Pancreas (tissue), 10 donors: ENCODE results near the gene ENTPD6. TPM values are rescaled to one million over a fixed set of nuclear protein-coding genes. Genes with fewer than 3 reads are reported as not detected.
A peak's percentile ranks its signal among the peaks of the same experiment; 100 is the strongest.

ENCODE experiments used
- ATAC-seq, 4 donors: fragments of 200-7000 bp; cut with Tn5 transposase; one replicate each; pipeline versions ENCODE4 v1.8.0 to v1.9.1; 2020; ENCODE audit warnings: mild to moderate bottlenecking in 4 of 4, moderate library complexity in 4 of 4
- DNase-seq, 6 donors: peaks; one replicate each; pipeline ENCODE4 v3.0.0-alpha.2; 2020
- FAIRE-seq: peaks from 2 replicates; lab custom pipeline; 2012; peaks lifted over from hg19 to GRCh38; lab: Jason Lieb, UNC
- H3K27ac ChIP-seq, 4 donors: fragments of 200-600 bp; sonication (generic); 1 replicate in 3 of 4; 2 replicates in 1 of 4; pipeline versions ENCODE4 v1.5.0 to v1.8.0; 2020
- H3K27me3 ChIP-seq, 4 donors: fragments of 200-600 bp; one replicate each; pipeline ENCODE4 v1.8.0; 2021
- H3K36me3 ChIP-seq, 3 donors: fragments of 200-600 bp; sonication (generic) in 1 of 3; one replicate each; pipeline versions ENCODE4 v1.5.0 to v1.8.0; 2020 to 2021
- H3K4me1 ChIP-seq, 3 donors: fragments of 200-600 bp; one replicate each; pipeline ENCODE4 v1.8.0; 2021
- H3K4me3 ChIP-seq, 4 donors: fragments of 200-600 bp; sonication (generic) in 2 of 4; one replicate each; pipeline versions ENCODE4 v1.5.0 to v1.8.0; 2020 to 2021
- H3K9me3 ChIP-seq, 4 donors: fragments of 200-600 bp; one replicate each; pipeline ENCODE4 v1.8.0; 2021
- WGBS, 2 donors: extraction: QIAGEN DNeasy Blood & Tissue Kit; methylation state at CpG; one replicate each; pipeline ENCODE4 v1.1.7; 2013; 5-methylcytosine and 5-hydroxymethylcytosine counted together
- intact Hi-C, 3 donors: fragments of 100-400 bp; cut with DNase I; formaldehyde crosslinking; loops; one replicate each; pipeline versions ENCODE4 v1.11.1 to v1.14.2; 2022
- polyA plus RNA-seq, 2 donors: library from polyadenylated mRNA; stranded (reverse); fragments of 200-250 nt; gene quantifications; one replicate each; pipeline ENCODE4 v1.2.3, GENCODE V29; 2013
- total RNA-seq, 6 donors: library from RNA; stranded (reverse); fragmentation: NEBNext Ultra II Directional in 4 of 6; extraction: Animal tissue kit (Norgen Biotek cat#: 25700) in 4 of 6; gene quantifications; one replicate each; pipeline versions ENCODE4 v1.2.1 to v1.2.4, GENCODE V29; 2021 to 2023
- TF ChIP-seq, protein P1 (sequence below), 4 donors: fragments of 200-600 bp; sonication (generic) in 3 of 4; IDR thresholded peaks; one replicate each; pipeline versions ENCODE4 v1.5.0 to v1.8.0; 2021; ENCODE audit warnings: antibody characterized with exemption in 4 of 4
- donor health status: healthy with polysubstance abuse.
- donor health status: DM: no; HTN: no; CAD: no; lungs with moderate emphysema.
- donor health status: DM: no; HTN: no; CAD: no.
- donor health status: control.
- donor health status: control.
- donor health status: Bipolar disorder and iron deficiency.
- donor health status: DM: yes; HTN: yes; CAD: no.
- donor health status: DM: no; HTN: no; CAD: no.
- donor health status: DM: no; HTN: no; CAD: no.
- donor health status: DM: yes; HTN: yes; CAD: no.

Gene ENTPD6
- total and polyA plus RNA-seq, 8 donors: 31.4 to 99.3 (median 44.7) TPM

DNA sequence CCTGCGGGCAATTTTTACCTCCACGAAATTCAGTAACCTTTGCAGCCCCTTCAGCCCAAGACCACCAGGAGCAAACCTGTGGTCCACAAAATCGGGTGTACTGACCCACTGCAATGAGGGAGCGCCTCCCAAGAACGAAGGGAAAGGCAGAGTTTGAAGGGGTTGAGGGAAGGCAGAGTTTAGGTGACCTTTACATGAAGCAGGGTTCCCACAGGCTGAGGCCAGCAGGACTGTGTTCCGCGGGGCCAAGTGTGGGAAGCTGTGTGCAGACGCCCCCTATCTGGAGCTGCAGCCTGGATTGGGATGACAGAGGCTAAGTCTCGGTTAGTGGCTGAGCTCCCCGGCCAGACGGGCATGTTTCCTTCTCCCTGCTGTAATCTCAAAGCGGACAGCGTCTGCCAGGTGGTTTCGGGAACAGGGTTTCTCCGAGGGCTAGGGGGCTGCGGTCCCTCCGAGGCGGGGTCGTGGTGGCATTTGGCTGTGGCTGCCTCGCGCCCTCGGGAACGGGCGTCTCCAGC lies 51.5 kb downstream of the ENTPD6 start:
- Histone ChIP-seq H3K27me3 (no peaks in the 10 kb centered on the region), H3K4me1 (peaks cover 0 to 16% (median 6%) of the 10 kb centered on the region in 3 donors), H3K27ac (peak overlapping the region; percentile 64 to 97 (median 84)), H3K9me3 (no peaks in the 10 kb centered on the region), H3K4me3 (peak overlapping the region; percentile 50 to 96 (median 70)), H3K36me3 (no peaks in the 10 kb centered on the region)
- 6 to 7% methylated on average over 23 to 24 of the region's 24 CpGs for WGBS, 2 donors
- DNase-seq: peak in 5 of 6 donors; percentile 64 to 79 (median 73)
- intact Hi-C loops: loop anchor here in 2 of 3 donors (5.0 to 10.0 kb wide), 2 partner anchors 50 to 52 kb away; partner anchors contain the start of gene ENTPD6 (in 1 of the 2)
- no peak for FAIRE-seq
- TF ChIP-seq, protein P1, sequence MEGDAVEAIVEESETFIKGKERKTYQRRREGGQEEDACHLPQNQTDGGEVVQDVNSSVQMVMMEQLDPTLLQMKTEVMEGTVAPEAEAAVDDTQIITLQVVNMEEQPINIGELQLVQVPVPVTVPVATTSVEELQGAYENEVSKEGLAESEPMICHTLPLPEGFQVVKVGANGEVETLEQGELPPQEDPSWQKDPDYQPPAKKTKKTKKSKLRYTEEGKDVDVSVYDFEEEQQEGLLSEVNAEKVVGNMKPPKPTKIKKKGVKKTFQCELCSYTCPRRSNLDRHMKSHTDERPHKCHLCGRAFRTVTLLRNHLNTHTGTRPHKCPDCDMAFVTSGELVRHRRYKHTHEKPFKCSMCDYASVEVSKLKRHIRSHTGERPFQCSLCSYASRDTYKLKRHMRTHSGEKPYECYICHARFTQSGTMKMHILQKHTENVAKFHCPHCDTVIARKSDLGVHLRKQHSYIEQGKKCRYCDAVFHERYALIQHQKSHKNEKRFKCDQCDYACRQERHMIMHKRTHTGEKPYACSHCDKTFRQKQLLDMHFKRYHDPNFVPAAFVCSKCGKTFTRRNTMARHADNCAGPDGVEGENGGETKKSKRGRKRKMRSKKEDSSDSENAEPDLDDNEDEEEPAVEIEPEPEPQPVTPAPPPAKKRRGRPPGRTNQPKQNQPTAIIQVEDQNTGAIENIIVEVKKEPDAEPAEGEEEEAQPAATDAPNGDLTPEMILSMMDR (IDR thresholded peaks at IDR 0.05): peak in 2 of 4 donors; percentile 10 to 15
- ATAC-seq: peak; percentile 67 to 84 (median 76)

DNA sequence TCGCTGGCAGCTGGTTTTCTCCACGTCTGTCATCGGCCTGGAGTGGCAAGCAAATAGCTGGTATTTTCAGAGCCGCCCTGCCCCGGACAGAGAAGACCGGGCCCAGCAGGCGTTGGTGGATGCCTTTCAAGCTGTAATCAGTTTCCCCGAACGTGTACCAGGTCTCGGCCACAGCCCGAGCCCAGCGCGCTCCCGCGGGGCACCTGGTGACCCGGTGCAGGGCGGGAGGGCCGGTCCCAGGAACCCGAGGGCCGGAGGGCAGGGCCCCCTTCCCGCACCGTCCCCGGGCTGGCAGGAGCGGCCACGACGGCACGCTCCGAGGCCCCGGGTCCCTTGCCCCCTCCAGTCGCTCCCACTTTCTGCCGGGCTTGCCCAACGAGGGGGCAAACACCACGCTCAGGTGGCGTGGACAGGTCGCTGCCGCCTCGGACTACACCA lies 52.0 kb downstream of the ENTPD6 start:
- intact Hi-C loops: loop anchor here in 2 of 3 donors (5.0 to 10.0 kb wide), 2 partner anchors 50 to 53 kb away; partner anchors contain the start of gene ENTPD6 (in 1 of the 2)
- Histone ChIP-seq H3K27me3 (no peaks in the 10 kb centered on the region), H3K27ac (peak overlapping the region; percentile 64 to 97 (median 84)), H3K4me3 (peak overlapping the region; percentile 50 to 96 (median 70)), H3K36me3 (no peaks in the 10 kb centered on the region), H3K4me1 (peaks cover 0 to 16% (median 6%) of the 10 kb centered on the region in 3 donors), H3K9me3 (no peaks in the 10 kb centered on the region)
- 0% methylated on average over 28 to 37 of the region's 37 CpGs for WGBS, 2 donors
- FAIRE-seq (no peak), ATAC-seq (peak; percentile 71 to 83 (median 76)), DNase-seq (peak in 3 of 6 donors; percentile 53 to 91 (median 67))
- TF ChIP-seq, protein P1 (IDR thresholded peaks at IDR 0.05): no peak

DNA sequence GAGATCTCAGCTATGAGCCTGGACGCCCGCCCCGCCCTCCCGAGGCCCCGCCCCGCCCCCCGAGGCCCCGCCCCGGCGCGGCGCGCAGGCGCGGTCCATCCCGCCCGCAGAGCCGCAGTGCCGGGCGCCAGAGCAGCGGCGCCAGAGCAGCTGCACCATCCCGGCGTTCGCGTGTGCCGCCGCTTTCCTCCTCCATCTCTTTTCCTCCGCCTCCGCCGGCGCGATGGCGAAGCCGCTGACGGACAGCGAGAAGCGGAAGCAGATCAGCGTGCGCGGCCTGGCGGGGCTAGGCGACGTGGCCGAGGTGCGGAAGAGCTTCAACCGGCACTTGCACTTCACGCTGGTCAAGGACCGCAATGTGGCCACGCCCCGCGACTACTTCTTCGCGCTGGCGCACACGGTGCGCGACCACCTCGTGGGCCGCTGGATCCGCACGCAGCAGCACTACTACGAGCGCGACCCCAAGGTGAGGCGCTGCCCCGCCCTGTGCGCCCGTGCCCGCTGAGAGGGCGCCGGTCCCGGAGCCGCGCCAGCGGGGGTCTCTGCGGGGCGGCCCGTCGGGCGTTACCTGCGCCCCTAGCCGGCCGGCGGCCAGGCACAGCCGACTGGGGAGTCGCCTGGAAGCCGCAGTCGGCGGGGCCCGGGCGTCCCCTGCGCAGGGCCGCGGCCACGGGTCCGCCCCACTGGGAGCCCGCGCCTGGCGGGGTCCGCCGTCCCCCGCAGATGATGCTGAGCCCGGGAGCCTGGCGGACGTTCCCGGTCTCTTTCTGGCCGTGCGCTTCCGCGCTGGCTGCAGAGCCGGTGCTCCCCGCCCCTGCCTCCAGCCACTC lies 52.7 kb downstream of the ENTPD6 start, which contains the start of gene PYGB:
Gene PYGB, plus strand, starts transcription at position 130 of the 830 bp plus-strand sequence. Its CDS starts 94 bp downstream, at position 224.
- Histone ChIP-seq H3K36me3 (no peaks in the 10 kb centered on the region), H3K9me3 (no peaks in the 10 kb centered on the region), H3K4me1 (peaks cover 0 to 16% (median 6%) of the 10 kb centered on the region in 3 donors), H3K27ac (peak within 1 kb of the TSS; percentile 64 to 97 (median 84)), H3K27me3 (no peaks in the 10 kb centered on the region), H3K4me3 (peak within 1 kb of the TSS; percentile 60 to 96 (median 70))
- DNase-seq (peak; percentile 70 to 92 (median 82)), FAIRE-seq (no peak), ATAC-seq (peak; percentile 87 to 95 (median 94))
- intact Hi-C loops: loop anchor here in 2 of 3 donors (5.0 to 10.0 kb wide), 2 partner anchors 49 to 53 kb away; partner anchors contain the start of gene ENTPD6 (in 1 of the 2)
- 1% methylated on average over 53 to 113 of the region's 113 CpGs for WGBS, 2 donors
- TF ChIP-seq, protein P1 (IDR thresholded peaks at IDR 0.05): no peak

DNA sequence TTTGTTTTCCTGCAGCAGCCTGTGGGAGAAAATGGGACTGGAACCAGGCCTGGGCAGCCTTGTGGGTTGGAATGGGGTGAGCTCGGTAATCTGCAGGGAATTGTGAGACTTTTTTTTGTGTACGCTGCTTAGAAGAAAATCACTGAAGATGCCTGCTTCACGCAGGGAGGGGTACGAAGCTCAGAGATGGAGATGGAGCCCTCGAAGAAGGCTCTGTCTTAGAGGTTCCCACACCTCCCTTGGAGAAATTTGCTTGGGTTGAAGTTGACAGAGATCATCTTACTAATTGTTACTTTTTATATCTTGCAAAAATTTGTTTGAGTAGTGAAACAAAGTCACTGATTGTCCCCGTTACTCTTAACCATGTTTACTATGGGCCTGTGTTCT lies 53.3 kb downstream of the ENTPD6 start:
- H3K27ac ChIP-seq: peak overlapping the region; percentile 64 to 97 (median 84)
- H3K4me3 ChIP-seq: peak overlapping the region; percentile 60 to 96 (median 70)
- TF ChIP-seq, protein P1 (IDR thresholded peaks at IDR 0.05): no peak
- H3K9me3 ChIP-seq: no peaks in the 10 kb centered on the region
- FAIRE-seq (no peak), ATAC-seq (no peak), DNase-seq (no peak)
- H3K36me3 ChIP-seq: no peaks in the 10 kb centered on the region
- intact Hi-C loops: loop anchor here in 2 of 3 donors (5.0 to 10.0 kb wide), 2 partner anchors 49 to 54 kb away; partner anchors contain the start of gene ENTPD6 (in 1 of the 2)
- H3K27me3 ChIP-seq: no peaks in the 10 kb centered on the region
- H3K4me1 ChIP-seq: peaks cover 0 to 16% (median 6%) of the 10 kb centered on the region in 3 donors
- WGBS, 2 donors: 2 to 4% methylated on average over 6 of the region's 6 CpGs
